Ramos (cell line): ENCODE results near the gene CSF1R.

Experiments
- in situ Hi-C: fragments of 300-500 bp; cut with MboI; formaldehyde crosslinking; loops from one replicate; pipeline ENCODE4 v1.14.3; 2022; ENCODE audit warnings: low sequenced_read_pairs; ENCODE audit not compliant: unreplicated experiment

The CSF1R gene

DNA sequence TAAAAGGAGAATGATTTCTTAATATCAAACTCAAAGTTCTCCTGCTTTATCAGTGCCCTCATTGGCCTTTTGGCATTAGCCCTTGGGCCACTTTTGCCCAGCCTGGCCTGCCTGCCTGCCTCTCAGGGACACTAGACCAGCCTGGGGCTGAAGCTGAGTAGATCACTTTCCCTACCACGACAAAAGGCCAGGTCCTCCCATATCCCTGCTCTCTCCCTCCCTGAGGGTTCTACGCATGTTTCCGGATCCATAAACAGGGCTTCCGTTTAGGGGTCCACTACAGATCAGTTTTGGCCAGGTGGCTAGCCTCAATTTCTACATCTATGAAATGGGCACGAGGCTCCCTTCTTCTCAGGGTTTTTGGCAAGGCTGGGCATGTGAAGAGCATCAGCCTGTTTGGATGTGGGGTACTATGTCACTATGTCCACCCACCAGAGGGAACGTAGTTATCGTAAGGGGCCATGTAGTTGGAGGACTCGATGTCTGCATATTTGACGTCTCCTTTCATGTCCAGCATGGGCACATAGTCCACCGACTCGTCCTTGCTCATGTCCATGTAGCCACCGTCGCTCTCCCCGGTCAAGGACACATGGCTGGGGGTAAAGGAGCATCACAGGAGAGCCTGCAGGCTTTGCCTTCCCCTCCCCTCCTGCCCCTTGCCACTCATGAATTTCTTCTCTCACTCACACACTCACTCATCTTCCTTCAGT, 35.2 kb upstream of the CSF1R start:
- in situ Hi-C loops: no loop called here

DNA sequence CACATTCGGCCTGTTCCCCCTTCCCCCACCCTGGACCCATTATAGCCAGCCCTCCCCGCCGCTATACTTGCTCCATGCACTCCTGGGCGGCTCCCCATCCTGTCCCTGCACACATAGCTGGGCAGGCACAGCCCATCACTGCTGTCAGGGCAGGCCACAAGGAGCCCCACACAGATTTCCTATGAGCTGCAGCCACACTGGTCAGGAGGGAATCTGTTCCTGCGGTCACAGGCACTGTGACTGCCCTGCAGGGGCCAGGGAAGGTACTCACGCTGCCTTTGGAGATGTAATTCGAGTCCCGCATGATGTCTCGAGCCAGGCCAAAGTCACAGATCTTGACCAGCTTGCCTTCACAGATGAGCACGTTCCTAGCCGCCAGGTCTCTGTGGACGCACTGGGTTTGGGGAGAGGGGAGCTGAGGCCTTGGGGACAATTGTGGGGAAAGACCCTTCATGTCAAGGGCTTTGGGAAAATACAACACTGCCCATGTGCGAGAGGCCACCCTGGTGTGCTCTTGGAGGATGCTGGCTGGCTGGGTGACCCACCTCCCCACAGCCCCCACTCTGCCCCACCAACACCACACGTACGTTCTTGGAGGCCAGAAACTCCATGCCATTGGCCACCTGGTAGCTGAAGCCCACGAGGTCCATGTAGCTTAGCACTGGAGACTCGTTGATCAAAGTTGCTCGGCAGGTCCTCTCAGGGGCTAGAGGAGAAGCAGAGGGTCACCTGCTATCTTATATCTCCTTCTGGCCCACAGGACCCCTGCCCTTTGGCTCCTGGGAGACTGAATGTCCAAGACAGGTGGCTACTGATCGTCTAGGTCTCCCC, 34.5 kb upstream of the CSF1R start:
- in situ Hi-C loops: no loop called here

GRCh38 chr5:150120062-150120441, 33.7 kb upstream of the CSF1R start:
- in situ Hi-C loops: no loop called here

DNA sequence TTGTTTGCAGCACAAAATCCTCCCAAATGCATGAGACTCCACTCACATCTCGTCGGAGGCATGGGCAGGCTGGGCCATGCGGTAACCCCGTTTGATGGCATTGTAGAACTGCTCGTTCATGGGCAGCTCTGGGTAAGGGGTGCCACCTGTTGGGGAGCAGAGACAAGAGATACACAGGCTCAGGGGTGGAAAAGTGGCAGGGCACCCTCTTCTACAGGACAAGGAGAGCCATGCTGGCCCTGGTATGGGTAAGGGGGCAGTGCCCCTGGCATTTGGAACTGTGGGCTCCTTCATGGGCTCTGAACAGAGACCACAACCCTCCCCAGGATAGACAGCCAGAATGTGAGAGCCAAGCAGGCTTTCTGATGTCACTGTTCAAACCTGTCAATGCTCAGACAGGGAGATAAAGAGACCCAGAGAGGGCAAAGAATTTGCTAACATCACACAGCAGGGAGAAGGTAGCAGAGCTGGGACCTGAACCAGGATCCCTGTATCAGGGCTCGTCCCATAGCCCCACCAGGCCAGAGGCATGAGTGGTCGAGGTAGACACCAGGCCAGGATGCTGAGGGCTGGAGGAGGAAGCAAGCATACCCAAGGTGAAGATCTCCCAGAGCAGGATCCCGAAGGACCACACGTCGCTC, 33.2 kb upstream of the CSF1R start:
- in situ Hi-C loops: no loop called here

- in situ Hi-C loops: no loop called here
Measured at GRCh38 chr5:150118561-150119229, 32.3 kb upstream of the CSF1R start.

- in situ Hi-C loops: no loop called here
Measured at GRCh38 chr5:150117945-150118560, 31.7 kb upstream of the CSF1R start.

DNA sequence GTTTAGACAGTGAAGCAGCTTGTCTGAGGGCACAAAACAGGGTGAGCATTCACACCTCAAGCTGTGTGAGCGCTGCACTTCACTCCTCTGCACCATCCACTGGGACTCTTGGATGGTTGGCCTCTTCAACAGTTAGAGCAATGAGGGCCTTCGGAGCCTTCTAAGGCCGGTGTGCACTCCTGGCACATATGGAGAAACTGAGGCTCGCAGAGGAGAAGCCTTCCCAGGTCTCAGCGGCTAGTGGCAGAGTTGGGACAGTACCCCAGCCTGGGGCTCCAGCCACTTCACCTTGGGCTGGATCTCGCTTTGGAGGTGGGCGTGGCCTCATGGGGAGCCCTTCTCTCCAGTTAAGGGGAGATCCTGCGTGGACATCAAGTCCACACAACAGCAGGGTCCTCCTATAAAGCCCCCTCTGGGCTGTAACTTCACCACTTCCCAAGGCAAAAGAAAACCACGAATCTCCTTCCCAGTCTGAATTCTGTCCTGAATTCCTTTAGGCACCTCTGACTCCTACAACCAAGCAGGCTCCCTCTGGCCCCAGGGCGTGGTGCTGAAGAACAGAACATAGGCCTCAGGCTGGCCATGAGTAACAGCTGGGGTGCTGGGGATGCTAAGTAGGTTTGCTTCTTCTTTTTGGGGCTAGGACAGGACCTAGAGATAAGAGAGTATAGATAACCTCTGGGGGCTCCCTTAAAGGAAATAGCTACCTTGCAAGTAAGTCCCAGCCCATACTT, 30.5 kb upstream of the CSF1R start:
- in situ Hi-C loops: no loop called here

DNA sequence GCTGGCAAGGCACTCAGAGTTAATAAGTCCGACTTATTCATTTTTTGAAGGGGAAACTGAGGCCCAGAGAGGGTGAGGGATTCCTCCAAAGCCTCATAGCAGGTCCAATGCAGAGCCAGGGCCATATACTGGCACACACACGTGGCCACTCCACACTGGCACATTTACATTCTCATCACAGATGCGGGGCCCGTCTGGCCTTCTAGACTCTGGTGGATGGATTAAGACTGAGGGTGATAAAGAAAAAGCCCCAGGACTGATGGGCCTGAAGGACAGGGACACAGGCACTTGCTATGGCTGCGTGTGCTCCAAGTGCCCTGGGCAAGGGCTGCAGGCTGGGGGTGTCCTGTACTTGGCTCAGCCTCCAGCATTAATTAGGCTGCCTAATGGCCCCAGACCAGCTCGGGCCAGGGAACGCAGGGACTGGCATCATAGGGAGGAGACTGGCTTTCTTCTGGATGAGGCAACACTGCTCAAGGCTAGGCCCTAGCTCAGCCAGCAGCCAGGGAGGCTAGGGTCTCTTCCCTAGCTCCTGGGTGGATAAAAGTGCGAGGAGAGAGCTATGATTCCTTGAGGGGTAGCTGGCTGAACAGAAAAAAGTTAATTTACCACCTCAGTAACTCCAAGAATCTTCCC, 28.5 kb upstream of the CSF1R start:
- in situ Hi-C loops: no loop called here

DNA sequence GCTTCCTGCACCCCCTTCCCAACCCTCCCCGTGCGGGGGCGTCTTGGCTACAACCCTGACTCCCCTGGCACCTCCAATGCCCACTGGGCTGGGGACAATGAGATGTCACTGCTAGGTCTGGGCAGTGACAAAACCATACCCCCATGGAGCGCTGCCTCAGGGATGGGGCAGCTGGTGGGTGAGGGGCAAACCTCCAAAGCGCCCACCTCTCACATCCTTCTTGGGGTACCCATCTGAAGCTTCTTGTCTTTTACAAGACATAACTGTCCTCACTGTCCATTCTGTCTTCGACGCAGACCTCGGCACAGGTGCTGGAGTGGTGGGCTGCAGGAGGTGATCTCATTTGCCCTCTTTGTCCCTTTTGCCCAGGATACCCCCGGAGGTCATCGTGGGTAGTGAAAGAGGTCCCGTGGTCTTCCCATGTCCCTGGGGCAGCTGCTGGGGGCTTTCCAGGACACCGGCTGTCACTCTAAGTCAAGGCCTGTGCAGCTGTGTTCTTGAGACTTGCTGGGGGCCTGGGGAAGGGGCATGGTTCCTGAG, 27.8 kb upstream of the CSF1R start:
- in situ Hi-C loops: no loop called here

DNA sequence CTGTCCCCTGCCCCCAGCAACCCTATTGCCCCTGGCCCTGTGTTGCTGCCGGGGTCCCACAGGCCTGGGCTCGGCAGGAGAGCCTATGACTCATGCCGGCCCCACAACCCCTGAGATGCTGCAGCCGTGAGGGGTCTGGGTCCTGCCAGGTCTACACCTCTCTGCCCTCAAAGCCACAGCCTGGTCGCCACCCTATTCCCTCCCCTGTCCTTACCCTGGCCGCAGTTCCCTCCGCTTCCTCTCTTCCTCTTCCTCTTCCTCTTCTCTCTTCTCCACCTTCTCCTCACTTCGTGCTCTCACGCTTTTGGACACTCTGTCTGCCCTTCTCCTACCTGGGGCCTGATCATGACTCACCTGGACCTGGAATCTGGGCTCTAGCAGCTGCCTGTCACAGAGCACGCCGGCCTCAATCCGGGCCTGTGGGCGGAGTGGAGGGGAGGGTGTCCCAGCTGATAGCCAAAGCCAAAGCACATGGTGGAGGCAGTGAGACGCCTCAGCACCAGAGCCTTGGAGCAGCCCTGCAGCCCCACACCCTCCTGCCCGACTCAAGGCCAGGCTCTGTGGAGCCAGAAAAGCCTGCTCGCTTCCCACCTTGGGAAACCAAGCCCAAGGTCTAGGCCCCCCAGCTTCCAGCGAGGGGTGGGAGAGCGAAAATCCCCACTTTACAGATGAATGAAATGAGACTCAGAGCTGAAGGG, 26.8 kb upstream of the CSF1R start:
- in situ Hi-C loops: no loop called here

- in situ Hi-C loops: no loop called here
Measured at GRCh38 chr5:150112201-150113046, 26.1 kb upstream of the CSF1R start.

- in situ Hi-C loops: no loop called here
Measured at GRCh38 chr5:150111122-150111521, 24.8 kb upstream of the CSF1R start.

DNA sequence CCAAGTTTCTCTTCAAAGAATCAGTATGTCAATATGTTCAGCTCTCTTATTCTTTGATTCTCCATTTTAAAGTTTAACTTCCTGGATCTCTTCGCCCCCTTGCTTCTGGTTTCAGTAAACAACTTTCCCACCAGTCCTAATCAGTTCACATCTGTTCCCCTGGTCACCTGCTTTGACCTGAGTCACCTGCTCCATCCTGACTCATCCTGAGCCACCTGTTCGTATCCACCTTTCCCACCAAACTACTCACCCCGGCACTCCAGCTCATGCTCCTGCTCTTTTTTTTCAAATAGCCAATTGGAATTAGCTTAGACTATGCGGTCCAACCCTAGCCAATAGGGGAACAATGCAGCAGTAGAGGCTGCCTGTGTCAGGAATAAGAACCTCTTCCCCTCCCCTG, 23.6 kb upstream of the CSF1R start:
- in situ Hi-C loops: no loop called here

DNA sequence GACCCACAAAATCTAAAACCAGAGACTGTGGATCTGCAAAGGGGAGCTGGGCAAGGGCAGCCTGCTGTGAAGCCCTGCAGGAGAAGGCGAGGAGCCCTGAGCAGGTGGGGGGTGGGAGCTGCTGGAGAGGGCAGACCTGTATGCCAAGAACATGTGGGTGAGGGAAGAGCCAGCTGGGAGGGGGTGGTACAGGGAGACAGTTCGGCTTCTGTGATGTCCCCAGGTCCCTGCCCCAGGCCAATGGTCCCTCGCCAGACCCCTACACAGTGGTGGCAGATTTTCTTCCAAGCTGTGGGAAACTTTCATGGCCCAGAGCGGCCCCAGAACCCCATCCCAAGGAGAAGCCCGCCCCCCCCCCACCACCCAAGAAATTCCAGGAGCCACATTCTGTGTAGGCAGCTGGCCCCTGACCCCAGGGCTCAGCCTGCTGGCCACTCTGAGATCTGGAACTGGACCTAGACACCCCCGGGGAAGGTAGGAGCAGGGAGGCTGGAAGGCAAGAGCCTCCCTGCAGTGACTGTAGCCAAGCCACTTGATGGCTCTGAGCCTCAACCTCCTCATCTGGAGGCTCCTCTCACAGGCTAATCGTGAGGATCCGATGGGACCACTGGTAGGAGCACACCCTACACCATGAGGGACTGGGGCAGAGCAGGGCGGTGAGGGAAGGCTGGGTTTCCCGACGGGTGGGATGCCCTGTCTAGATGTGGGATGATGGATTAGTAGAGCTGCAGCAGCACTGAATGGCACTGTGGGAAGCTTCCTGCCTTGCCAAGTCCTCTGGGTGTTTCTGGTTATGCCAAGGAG, 22.6 kb upstream of the CSF1R start:
- in situ Hi-C loops: no loop called here

DNA sequence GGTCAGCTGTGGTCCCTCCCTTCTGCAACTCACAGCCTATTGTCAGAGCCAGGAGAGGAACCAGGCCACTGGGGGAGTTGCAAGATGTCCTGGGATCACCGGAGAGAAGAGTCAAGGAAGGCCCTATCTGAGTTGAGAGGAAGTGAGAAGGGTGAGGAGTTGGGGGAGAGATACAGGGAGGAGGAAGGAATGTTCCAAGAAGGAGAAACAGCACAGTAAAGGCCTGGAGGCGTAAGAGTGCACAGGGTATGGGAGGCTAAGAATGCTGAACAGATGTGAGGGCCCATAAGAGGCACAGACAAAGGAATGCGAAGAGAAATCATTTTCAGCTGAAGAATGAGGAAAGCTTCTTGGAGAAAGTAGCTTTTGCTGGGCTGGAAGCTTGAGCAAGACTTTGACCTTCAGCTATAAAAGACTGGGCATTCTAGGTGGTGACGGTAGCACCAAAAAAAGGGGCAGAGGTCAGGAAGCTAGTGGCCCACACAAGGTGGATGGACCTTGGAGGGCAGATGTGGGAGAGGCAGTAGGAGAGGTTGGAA, 21.6 kb upstream of the CSF1R start:
- in situ Hi-C loops: no loop called here

GRCh38 chr5:150106674-150107426, 20.5 kb upstream of the CSF1R start:
- in situ Hi-C loops: no loop called here
